Kidney (tissue), 14 donors: ENCODE results near the gene NUDT3. TPM values are rescaled to one million over a fixed set of nuclear protein-coding genes. Genes with fewer than 3 reads are reported as not detected.

Source experiments
- DNase-seq, 5 donors: peaks; one replicate each; pipeline ENCODE4 v3.0.0-alpha.2; 2013 to 2020
- FAIRE-seq: peaks from 2 replicates; lab custom pipeline; 2012; peaks lifted over from hg19 to GRCh38; lab: Jason Lieb, UNC
- H3K27ac ChIP-seq, 2 donors: one replicate each; pipeline ENCODE4 v1.7.0; 2013; ENCODE audit warnings: low read depth in 2 of 2, low read length in 2 of 2, inconsistent platforms in 1 of 2
- H3K27me3 ChIP-seq: one replicate; pipeline ENCODE4 v1.7.1; 2013; ENCODE audit warnings: low read length, inconsistent platforms; ENCODE audit not compliant: control insufficient read depth, insufficient read depth
- H3K36me3 ChIP-seq, 3 donors: one replicate each; pipeline versions ENCODE4 v1.7.0 to v1.7.1; 2013; ENCODE audit warnings: low read length in 3 of 3, control low read depth in 1 of 3, inconsistent platforms in 1 of 3; ENCODE audit not compliant: insufficient read depth in 3 of 3, control insufficient read depth in 2 of 3
- H3K4me1 ChIP-seq, 3 donors: one replicate each; pipeline versions ENCODE4 v1.7.0 to v1.7.1; 2013; ENCODE audit warnings: low read length in 3 of 3, inconsistent platforms in 1 of 3, low read depth in 1 of 3; ENCODE audit not compliant: control insufficient read depth in 2 of 3, insufficient read depth in 2 of 3
- H3K4me3 ChIP-seq, 3 donors: one replicate each; pipeline versions ENCODE4 v1.7.0 to v1.8.1; 2013; ENCODE audit warnings: low read length in 3 of 3, control low read depth in 1 of 3, inconsistent platforms in 1 of 3
- H3K9ac ChIP-seq, 3 donors: one replicate each; pipeline versions ENCODE4 v1.7.0 to v1.7.1; 2013; ENCODE audit warnings: low read length in 3 of 3, control low read depth in 1 of 3, inconsistent platforms in 1 of 3
- H3K9me3 ChIP-seq, 3 donors: one replicate each; pipeline versions ENCODE4 v1.7.0 to v1.7.1; 2013; ENCODE audit warnings: low read length in 3 of 3, control low read depth in 1 of 3, inconsistent platforms in 1 of 3; ENCODE audit not compliant: control insufficient read depth in 2 of 3, insufficient read depth in 1 of 3
- intact Hi-C: fragments of 100-400 bp; cut with DNase I; formaldehyde crosslinking; loops from one replicate; pipeline ENCODE4 v1.11.1; 2022
- polyA plus RNA-seq: library from polyadenylated mRNA; stranded (reverse); fragments of 350-450 nt; fragmentation: Illumina TruSeq; extraction: RNeasy Lipid Tissue Mini Kit (QIAGEN cat#74804); gene quantifications from one replicate; pipeline ENCODE4 v1.2.3, GENCODE V29; 2014; ENCODE audit warnings: low read depth, low replicate concordance; ENCODE audit not compliant: insufficient read depth
- total RNA-seq: library from RNA; stranded (reverse); fragmentation: NEBNext Ultra II Directional; extraction: Animal tissue kit (Norgen Biotek cat#: 25700); gene quantifications from one replicate; pipeline ENCODE4 v1.2.1, GENCODE V29; 2021
- TF ChIP-seq, protein P1 (sequence below): IDR thresholded peaks from 3 replicates; pipeline ENCODE4 v1.5.1; 2012; ENCODE audit warnings: mild to moderate bottlenecking, moderate library complexity, borderline replicate concordance; ENCODE audit not compliant: insufficient read depth; ENCODE audit errors: extremely low read depth
- donor health status: control.
- donor health status: control.
- donor health status: control.
- donor health status: control.
- donor health status: control.
- donor health status: DM: yes; HTN: yes; CAD: no.
- donor health status: Normal renal cell carcinoma (clear cell type).

Gene NUDT3
- total and polyA plus RNA-seq, 2 donors from 2014 or later = 17.7 to 53.8 TPM

DNA sequence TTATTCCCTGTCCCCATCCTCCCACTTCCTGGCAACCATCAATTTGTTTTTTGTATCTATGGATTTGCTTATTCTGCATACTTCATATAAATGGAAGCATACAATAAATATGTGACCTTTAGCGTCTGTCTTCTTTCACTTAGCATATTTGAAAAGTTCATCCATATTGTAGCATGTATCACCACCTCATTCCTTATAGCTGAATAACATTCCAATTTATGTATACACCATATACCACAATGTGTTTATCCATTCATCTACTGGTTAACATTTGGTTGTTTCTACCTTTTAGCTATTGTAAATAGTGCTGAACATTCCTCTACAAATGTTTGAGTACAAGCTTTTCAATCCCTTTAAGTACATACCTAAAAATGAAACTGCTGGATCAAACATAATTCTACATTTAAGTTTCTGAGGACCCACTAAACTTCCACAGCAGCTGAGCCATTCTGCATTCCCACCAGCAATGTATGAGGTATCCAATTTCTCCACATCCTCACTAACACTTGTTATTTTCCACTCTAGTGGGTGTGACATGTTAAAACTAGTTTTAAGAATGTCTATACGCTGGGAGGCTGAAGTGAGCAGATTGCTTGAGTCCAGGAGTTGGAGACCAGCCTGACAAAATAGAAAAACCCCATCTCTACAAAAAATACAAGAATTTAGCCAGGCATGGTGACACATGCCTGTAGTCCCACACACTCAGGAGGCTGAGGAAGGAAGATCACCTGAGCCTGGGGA lies 32.9 kb downstream of the NUDT3 start:
- TF ChIP-seq, protein P1, sequence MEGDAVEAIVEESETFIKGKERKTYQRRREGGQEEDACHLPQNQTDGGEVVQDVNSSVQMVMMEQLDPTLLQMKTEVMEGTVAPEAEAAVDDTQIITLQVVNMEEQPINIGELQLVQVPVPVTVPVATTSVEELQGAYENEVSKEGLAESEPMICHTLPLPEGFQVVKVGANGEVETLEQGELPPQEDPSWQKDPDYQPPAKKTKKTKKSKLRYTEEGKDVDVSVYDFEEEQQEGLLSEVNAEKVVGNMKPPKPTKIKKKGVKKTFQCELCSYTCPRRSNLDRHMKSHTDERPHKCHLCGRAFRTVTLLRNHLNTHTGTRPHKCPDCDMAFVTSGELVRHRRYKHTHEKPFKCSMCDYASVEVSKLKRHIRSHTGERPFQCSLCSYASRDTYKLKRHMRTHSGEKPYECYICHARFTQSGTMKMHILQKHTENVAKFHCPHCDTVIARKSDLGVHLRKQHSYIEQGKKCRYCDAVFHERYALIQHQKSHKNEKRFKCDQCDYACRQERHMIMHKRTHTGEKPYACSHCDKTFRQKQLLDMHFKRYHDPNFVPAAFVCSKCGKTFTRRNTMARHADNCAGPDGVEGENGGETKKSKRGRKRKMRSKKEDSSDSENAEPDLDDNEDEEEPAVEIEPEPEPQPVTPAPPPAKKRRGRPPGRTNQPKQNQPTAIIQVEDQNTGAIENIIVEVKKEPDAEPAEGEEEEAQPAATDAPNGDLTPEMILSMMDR = no peak
- H3K4me1 ChIP-seq = peaks cover 0 to 13% (median 0%) of the 10 kb centered on the region in 3 donors
- H3K27me3 ChIP-seq = no peaks in the 10 kb centered on the region
- no peak overlapping the region for H3K27ac ChIP-seq
- no peak overlapping the region for H3K4me3 ChIP-seq
- peak in 2 of 5 donors; percentile 52 to 56 for DNase-seq
- H3K9me3 ChIP-seq = no peaks in the 10 kb centered on the region
- no peak for FAIRE-seq
- H3K36me3 ChIP-seq = no peaks in the 10 kb centered on the region
- intact Hi-C loops = no loop called here
- no peak overlapping the region for H3K9ac ChIP-seq

GRCh38 chr6:34358389-34358905 lies 34.0 kb downstream of the NUDT3 start:
- Histone ChIP-seq H3K27me3 (no peaks in the 10 kb centered on the region), H3K9me3 (no peaks in the 10 kb centered on the region), H3K4me1 (peaks cover 0 to 12% (median 0%) of the 10 kb centered on the region in 3 donors), H3K4me3 (no peak overlapping the region), H3K9ac (no peak overlapping the region), H3K36me3 (no peaks in the 10 kb centered on the region), H3K27ac (no peak overlapping the region)
- DNase-seq = peak in 3 of 5 donors; percentile 53 to 72 (median 70)
- intact Hi-C loops = no loop called here
- no peak for FAIRE-seq
- TF ChIP-seq, protein P1 = no peak

GRCh38 chr6:34357937-34358336 lies 34.5 kb downstream of the NUDT3 start:
- no peak for FAIRE-seq
- peaks cover 0 to 7% (median 0%) of the 10 kb centered on the region in 3 donors for H3K4me1 ChIP-seq
- H3K36me3 ChIP-seq = no peaks in the 10 kb centered on the region
- no peak for DNase-seq
- TF ChIP-seq, protein P1 = no peak
- intact Hi-C loops = no loop called here
- H3K9ac ChIP-seq = no peak overlapping the region
- no peaks in the 10 kb centered on the region for H3K9me3 ChIP-seq
- no peaks in the 10 kb centered on the region for H3K27me3 ChIP-seq
- no peak overlapping the region for H3K27ac ChIP-seq
- no peak overlapping the region for H3K4me3 ChIP-seq
